A549 (cell line): ENCODE results near the gene PRPF8. TPM values are rescaled to one million over a fixed set of nuclear protein-coding genes. Genes with fewer than 3 reads are reported as not detected.

Experiments used
- BHLHE40 ChIP-seq: IDR thresholded peaks from 2 replicates; pipeline ENCODE4 v1.6.1; 2012; ENCODE audit warnings: low read depth, low read length, inconsistent platforms
- CBX2 ChIP-seq: fragments of 200-600 bp; sonication (generic); IDR thresholded peaks from 2 replicates; pipeline ENCODE4 v1.6.1; 2016; ENCODE audit warnings: low read depth, mild to moderate bottlenecking, borderline replicate concordance
- CBX8 ChIP-seq: fragments of 200-600 bp; sonication (generic); IDR thresholded peaks from 2 replicates; pipeline ENCODE4 v1.6.1; 2016
- CHD4 ChIP-seq: fragments of 200-600 bp; sonication (generic); IDR thresholded peaks from 2 replicates; pipeline ENCODE4 v1.6.1; 2016; ENCODE audit warnings: antibody characterized with exemption, mild to moderate bottlenecking, borderline replicate concordance
- EHF ChIP-seq: fragments of 250-450 bp; sonication (Bioruptor Pico); IDR thresholded peaks from 2 replicates; pipeline ENCODE4 v1.5.0; 2020; ENCODE audit warnings: mild to moderate bottlenecking
- EP300 ChIP-seq, 2 experiments: fragments of >200 bp; sonication (Bioruptor Twin); formaldehyde crosslinking; IDR thresholded peaks; 2 replicates in 1 of 2; 3 replicates in 1 of 2; pipeline ENCODE4 v1.6.1; 2016 to 2017
- ESRRA ChIP-seq: fragments of 150-350 bp; IDR thresholded peaks from 2 replicates; pipeline ENCODE4 v1.6.1; 2014; ENCODE audit warnings: mild to moderate bottlenecking, low read length, borderline replicate concordance
- FOXS1 ChIP-seq: fragments of 250-450 bp; sonication (Bioruptor Pico); IDR thresholded peaks from 2 replicates; pipeline ENCODE4 v1.5.0; 2020; ENCODE audit warnings: mild to moderate bottlenecking, moderate library complexity
- HDAC2 ChIP-seq: fragments of 200-600 bp; sonication (generic); IDR thresholded peaks from 2 replicates; pipeline ENCODE4 v1.6.1; 2016
- HEYL ChIP-seq: fragments of 250-450 bp; sonication (Bioruptor Pico); IDR thresholded peaks from 2 replicates; pipeline ENCODE4 v1.8.0; 2021; ENCODE audit warnings: mild to moderate bottlenecking, moderate library complexity
- HOXA7 ChIP-seq: fragments of 250-450 bp; sonication (Bioruptor Pico); IDR thresholded peaks from 2 replicates; pipeline ENCODE4 v1.5.0; 2020; ENCODE audit warnings: mild to moderate bottlenecking, moderate library complexity
- HOXB5 ChIP-seq: fragments of 250-450 bp; sonication (Bioruptor Pico); IDR thresholded peaks from 2 replicates; pipeline ENCODE4 v1.5.0; 2020; ENCODE audit warnings: mild to moderate bottlenecking, moderate library complexity
- JUN ChIP-seq, 2 experiments: fragments of >200 bp; sonication (Bioruptor Twin); formaldehyde crosslinking; IDR thresholded peaks; 2 replicates in 1 of 2; 3 replicates in 1 of 2; pipeline ENCODE4 v1.6.1; 2016 to 2017
- KDM1A ChIP-seq: fragments of 200-600 bp; sonication (generic); IDR thresholded peaks from 2 replicates; pipeline ENCODE4 v1.6.1; 2016; ENCODE audit warnings: low read depth, mild to moderate bottlenecking
- KDM5A ChIP-seq: fragments of 200-600 bp; sonication (generic); IDR thresholded peaks from 2 replicates; pipeline ENCODE4 v1.6.1; 2016; ENCODE audit warnings: antibody characterized with exemption, mild to moderate bottlenecking
- MAFK ChIP-seq: fragments of 450-650 bp; IDR thresholded peaks from 2 replicates; pipeline ENCODE4 v1.6.1; 2014; ENCODE audit not compliant: partially characterized antibody
- MAZ ChIP-seq: fragments of 150-350 bp; IDR thresholded peaks from 2 replicates; pipeline ENCODE4 v1.6.1; 2014; ENCODE audit warnings: antibody characterized with exemption, low read depth, low read length, borderline replicate concordance
- NR3C1 ChIP-seq: fragments of >200 bp; sonication (Bioruptor Twin); formaldehyde crosslinking; IDR thresholded peaks from 3 replicates; pipeline ENCODE4 v1.6.1; 2017
- PHF8 ChIP-seq: fragments of 200-600 bp; sonication (generic); IDR thresholded peaks from 2 replicates; pipeline ENCODE4 v1.6.1; 2016; ENCODE audit warnings: low read depth, mild to moderate bottlenecking, antibody characterized with exemption, moderate library complexity, borderline replicate concordance
- POLR2AphosphoS2 ChIP-seq: conservative IDR thresholded peaks from 2 replicates; pipeline ENCODE4 v1.6.1; 2012; ENCODE audit warnings: low read length, improper control_type of control experiment, inconsistent platforms
- RARB ChIP-seq: fragments of 250-450 bp; sonication (Bioruptor Pico); IDR thresholded peaks from 2 replicates; pipeline ENCODE4 v1.8.0; 2021; ENCODE audit warnings: mild to moderate bottlenecking, moderate library complexity
- RNF2 ChIP-seq: fragments of 200-600 bp; sonication (generic); IDR thresholded peaks from 2 replicates; pipeline ENCODE4 v1.6.1; 2016; ENCODE audit warnings: low read depth, mild to moderate bottlenecking, antibody characterized with exemption, moderate library complexity, borderline replicate concordance
- SMC3 ChIP-seq: fragments of >200 bp; sonication (Bioruptor Twin); formaldehyde crosslinking; IDR thresholded peaks from 3 replicates; pipeline ENCODE4 v1.6.1; 2018; ENCODE audit warnings: inconsistent platforms
- SREBF2 ChIP-seq: fragments of 450-650 bp; IDR thresholded peaks from 2 replicates; pipeline ENCODE4 v1.6.1; 2014; ENCODE audit warnings: mild to moderate bottlenecking, moderate library complexity
- TFCP2L1 ChIP-seq: fragments of 250-450 bp; sonication (Bioruptor Pico); IDR thresholded peaks from 2 replicates; pipeline ENCODE4 v1.5.0; 2021; ENCODE audit warnings: mild to moderate bottlenecking
- ZFP36 ChIP-seq: fragments of 450-650 bp; IDR thresholded peaks from 2 replicates; pipeline ENCODE4 v1.6.1; 2014; ENCODE audit warnings: borderline replicate concordance; ENCODE audit not compliant: partially characterized antibody
- ZNF302 ChIP-seq: fragments of 250-450 bp; sonication (Bioruptor Pico); IDR thresholded peaks from 2 replicates; pipeline ENCODE4 v1.9.0; 2021; ENCODE audit warnings: inconsistent platforms, mild to moderate bottlenecking, moderate library complexity
- ZSCAN20 ChIP-seq: fragments of 250-450 bp; sonication (Bioruptor Pico); IDR thresholded peaks from 2 replicates; pipeline ENCODE4 v1.8.0; 2022; ENCODE audit warnings: mild to moderate bottlenecking, moderate library complexity
- polyA plus RNA-seq, 4 experiments: library from polyadenylated mRNA; depleted of rRNA in 3 of 4; stranded (reverse); fragments of >200 nt; fragmentation: RNase III in 1 of 4; extraction: RNeasy Plus Mini Kit Qiagen cat#74134 plus additional on column Dnase treatment in 1 of 4; gene quantifications; 2 replicates in 3 of 4; 3 replicates in 1 of 4; pipeline ENCODE4 v1.2.3, GENCODE V29; 2011 to 2017
- TF ChIP-seq, protein P1 (sequence below): fragments of >200 bp; sonication (Bioruptor Twin); formaldehyde crosslinking; IDR thresholded peaks from 2 replicates; pipeline ENCODE4 v1.6.1; 2016
- TF ChIP-seq, protein P2 (sequence below): fragments of 250-450 bp; sonication (Bioruptor Pico); IDR thresholded peaks from 2 replicates; pipeline ENCODE4 v1.5.0; 2021; ENCODE audit warnings: mild to moderate bottlenecking, moderate library complexity, borderline replicate concordance
- TF ChIP-seq, protein P3 (sequence below): fragments of >200 bp; sonication (Bioruptor Twin); formaldehyde crosslinking; IDR thresholded peaks from 3 replicates; pipeline ENCODE4 v1.6.1; 2016
- TF ChIP-seq, protein P4 (sequence below): fragments of 200-600 bp; sonication (generic); IDR thresholded peaks from 2 replicates; pipeline ENCODE4 v1.6.1; 2016; ENCODE audit warnings: antibody characterized with exemption, mild to moderate bottlenecking, moderate library complexity

Gene PRPF8
- polyA plus RNA-seq, 2 of the 4 experiments (the other 2 are of a cell fraction), result 234 to 263 TPM

DNA sequence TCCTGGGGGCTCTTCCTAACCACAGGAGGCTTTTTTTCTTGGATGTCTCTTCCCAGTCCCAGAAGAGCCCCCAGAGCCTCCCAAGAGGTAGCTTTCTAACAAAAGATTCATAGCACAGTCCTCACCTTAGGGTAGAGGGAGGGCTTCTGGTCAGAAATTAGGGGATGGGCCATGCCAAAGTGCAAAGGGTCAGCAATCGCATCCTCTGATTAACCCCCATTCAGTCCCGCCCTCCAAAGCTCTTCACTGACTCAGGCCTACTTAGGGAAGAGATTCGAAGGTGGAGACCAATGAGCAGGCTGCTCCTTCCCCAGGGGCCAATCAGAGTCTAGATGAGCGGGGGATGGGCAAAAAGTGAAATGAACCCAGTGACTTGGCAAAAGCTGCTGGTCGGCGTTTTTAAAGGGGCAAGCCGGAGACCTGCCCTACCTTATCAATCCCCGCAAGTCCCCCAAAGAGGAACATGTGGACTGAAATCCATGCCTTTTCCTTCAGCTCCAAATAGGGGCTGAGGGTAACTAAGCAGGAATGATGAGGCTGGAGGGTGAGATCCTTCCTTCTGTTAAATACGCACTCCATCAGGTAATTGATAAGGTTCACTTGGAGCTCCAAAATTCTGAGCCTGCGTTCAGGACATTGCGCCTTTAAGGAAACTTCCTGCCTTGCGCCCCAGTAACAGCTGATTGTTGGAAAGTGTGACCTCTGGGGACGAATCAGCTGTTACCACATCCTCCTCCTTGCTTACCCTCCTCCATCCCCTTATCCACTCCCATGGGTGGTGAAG, 32.4 kb upstream of the PRPF8 start (continued):
- TF ChIP-seq, protein P1, sequence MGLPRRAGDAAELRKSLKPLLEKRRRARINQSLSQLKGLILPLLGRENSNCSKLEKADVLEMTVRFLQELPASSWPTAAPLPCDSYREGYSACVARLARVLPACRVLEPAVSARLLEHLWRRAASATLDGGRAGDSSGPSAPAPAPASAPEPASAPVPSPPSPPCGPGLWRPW, result no peak
- TF ChIP-seq POLR2AphosphoS2, result no peak
- no peak for TF ChIP-seq ZFP36
- no peak for TF ChIP-seq RNF2
- TF ChIP-seq ZNF302, result no peak
- peak in 1 of 2 experiments; percentile 61; a peak in 2 of 5 replicates for TF ChIP-seq JUN (IDR thresholded peaks at IDR 0.05)
- peak; percentile 22; the same call in 1 of the 2 replicates for TF ChIP-seq BHLHE40
- no peak for TF ChIP-seq FOXS1 (CRISPR knock-in tag)
- TF ChIP-seq, protein P2, sequence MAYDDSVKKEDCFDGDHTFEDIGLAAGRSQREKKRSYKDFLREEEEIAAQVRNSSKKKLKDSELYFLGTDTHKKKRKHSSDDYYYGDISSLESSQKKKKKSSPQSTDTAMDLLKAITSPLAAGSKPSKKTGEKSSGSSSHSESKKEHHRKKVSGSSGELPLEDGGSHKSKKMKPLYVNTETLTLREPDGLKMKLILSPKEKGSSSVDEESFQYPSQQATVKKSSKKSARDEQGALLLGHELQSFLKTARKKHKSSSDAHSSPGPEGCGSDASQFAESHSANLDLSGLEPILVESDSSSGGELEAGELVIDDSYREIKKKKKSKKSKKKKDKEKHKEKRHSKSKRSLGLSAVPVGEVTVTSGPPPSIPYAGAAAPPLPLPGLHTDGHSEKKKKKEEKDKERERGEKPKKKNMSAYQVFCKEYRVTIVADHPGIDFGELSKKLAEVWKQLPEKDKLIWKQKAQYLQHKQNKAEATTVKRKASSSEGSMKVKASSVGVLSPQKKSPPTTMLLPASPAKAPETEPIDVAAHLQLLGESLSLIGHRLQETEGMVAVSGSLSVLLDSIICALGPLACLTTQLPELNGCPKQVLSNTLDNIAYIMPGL (CRISPR knock-in tag), result no peak
- no peak for TF ChIP-seq KDM5A
- peak; percentile 99 for TF ChIP-seq MAFK
- TF ChIP-seq, protein P3, sequence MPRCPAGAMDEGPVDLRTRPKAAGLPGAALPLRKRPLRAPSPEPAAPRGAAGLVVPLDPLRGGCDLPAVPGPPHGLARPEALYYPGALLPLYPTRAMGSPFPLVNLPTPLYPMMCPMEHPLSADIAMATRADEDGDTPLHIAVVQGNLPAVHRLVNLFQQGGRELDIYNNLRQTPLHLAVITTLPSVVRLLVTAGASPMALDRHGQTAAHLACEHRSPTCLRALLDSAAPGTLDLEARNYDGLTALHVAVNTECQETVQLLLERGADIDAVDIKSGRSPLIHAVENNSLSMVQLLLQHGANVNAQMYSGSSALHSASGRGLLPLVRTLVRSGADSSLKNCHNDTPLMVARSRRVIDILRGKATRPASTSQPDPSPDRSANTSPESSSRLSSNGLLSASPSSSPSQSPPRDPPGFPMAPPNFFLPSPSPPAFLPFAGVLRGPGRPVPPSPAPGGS, result peak; percentile 57; the same call in 2 of the 3 replicates
- TF ChIP-seq CHD4, result no peak
- TF ChIP-seq HOXB5 (CRISPR knock-in tag), result no peak
- TF ChIP-seq HEYL (CRISPR knock-in tag), result no peak
- TF ChIP-seq HDAC2, result no peak
- TF ChIP-seq NR3C1, result no peak
- TF ChIP-seq CBX8, result no peak
- peak; percentile 60; the same call in 1 of the 2 replicates for TF ChIP-seq ESRRA
- no peak for TF ChIP-seq KDM1A
- no peak for TF ChIP-seq SMC3
- 0 out of 2 replicates have a peak, but pooled peaks have one; percentile 13 for TF ChIP-seq TFCP2L1 (CRISPR knock-in tag)
- peak; percentile 49; the same call in 1 of the 2 replicates for TF ChIP-seq EHF (CRISPR knock-in tag)
- TF ChIP-seq MAZ, result peak; percentile 47; the same call in 1 of the 2 replicates
- TF ChIP-seq ZSCAN20 (CRISPR knock-in tag), result no peak
- TF ChIP-seq, protein P4, sequence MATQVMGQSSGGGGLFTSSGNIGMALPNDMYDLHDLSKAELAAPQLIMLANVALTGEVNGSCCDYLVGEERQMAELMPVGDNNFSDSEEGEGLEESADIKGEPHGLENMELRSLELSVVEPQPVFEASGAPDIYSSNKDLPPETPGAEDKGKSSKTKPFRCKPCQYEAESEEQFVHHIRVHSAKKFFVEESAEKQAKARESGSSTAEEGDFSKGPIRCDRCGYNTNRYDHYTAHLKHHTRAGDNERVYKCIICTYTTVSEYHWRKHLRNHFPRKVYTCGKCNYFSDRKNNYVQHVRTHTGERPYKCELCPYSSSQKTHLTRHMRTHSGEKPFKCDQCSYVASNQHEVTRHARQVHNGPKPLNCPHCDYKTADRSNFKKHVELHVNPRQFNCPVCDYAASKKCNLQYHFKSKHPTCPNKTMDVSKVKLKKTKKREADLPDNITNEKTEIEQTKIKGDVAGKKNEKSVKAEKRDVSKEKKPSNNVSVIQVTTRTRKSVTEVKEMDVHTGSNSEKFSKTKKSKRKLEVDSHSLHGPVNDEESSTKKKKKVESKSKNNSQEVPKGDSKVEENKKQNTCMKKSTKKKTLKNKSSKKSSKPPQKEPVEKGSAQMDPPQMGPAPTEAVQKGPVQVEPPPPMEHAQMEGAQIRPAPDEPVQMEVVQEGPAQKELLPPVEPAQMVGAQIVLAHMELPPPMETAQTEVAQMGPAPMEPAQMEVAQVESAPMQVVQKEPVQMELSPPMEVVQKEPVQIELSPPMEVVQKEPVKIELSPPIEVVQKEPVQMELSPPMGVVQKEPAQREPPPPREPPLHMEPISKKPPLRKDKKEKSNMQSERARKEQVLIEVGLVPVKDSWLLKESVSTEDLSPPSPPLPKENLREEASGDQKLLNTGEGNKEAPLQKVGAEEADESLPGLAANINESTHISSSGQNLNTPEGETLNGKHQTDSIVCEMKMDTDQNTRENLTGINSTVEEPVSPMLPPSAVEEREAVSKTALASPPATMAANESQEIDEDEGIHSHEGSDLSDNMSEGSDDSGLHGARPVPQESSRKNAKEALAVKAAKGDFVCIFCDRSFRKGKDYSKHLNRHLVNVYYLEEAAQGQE, result no peak; the same call in 1 of the 2 replicates
- peak; percentile 10; the same call in 1 of the 2 replicates for TF ChIP-seq PHF8
- peak; percentile 94 for TF ChIP-seq RARB (CRISPR knock-in tag)
- no peak for TF ChIP-seq CBX2
- peak in 1 of 2 experiments; percentile 50; a peak in 1 of 5 replicates for TF ChIP-seq EP300 (IDR thresholded peaks at IDR 0.05)
- TF ChIP-seq HOXA7 (CRISPR knock-in tag), result no peak
- TF ChIP-seq SREBF2, result no peak
